Activated CD8-positive, alpha-beta memory T cell treated with anti-CD3 and anti-CD28 coated beads for 48 hours (primary cell): ENCODE data around the gene ERC1.

Experiments used
- DNase-seq, 3 experiments: peaks; one replicate each; pipeline ENCODE4 v3.0.0-alpha.2; 2020; ENCODE audit warnings: low read depth in 2 of 3, low spot score in 2 of 3

The ERC1 gene

GRCh38 chr12:1471224-1471623, 480.2 kb downstream of the ERC1 start:
- DNase-seq, result no peak

GRCh38 chr12:1473418-1473817, 482.4 kb downstream of the ERC1 start:
- DNase-seq, result no peak

- DNase-seq, result no peak
Observed at GRCh38 chr12:1474041-1474573, 483.1 kb downstream of the ERC1 start.

GRCh38 chr12:1474574-1475153, 483.6 kb downstream of the ERC1 start:
- DNase-seq, result no peak

GRCh38 chr12:1479645-1480044, 488.6 kb downstream of the ERC1 start:
- no peak for DNase-seq

GRCh38 chr12:1481326-1481725, 490.3 kb downstream of the ERC1 start:
- no peak for DNase-seq

GRCh38 chr12:1481906-1482305, 490.9 kb downstream of the ERC1 start:
- no peak for DNase-seq

- DNase-seq, result no peak
Observed at GRCh38 chr12:1488908-1489381, 497.9 kb downstream of the ERC1 start.

- DNase-seq, result no peak
Observed at GRCh38 chr12:1491983-1492697, 501.1 kb downstream of the ERC1 start.

GRCh38 chr12:1493781-1494565, 502.9 kb downstream of the ERC1 start:
- DNase-seq, result no peak

- no peak for DNase-seq
Observed at GRCh38 chr12:1494856-1495255, 503.8 kb downstream of the ERC1 start.

- DNase-seq, result no peak
Observed at GRCh38 chr12:1496162-1496900, 505.3 kb downstream of the ERC1 start.

GRCh38 chr12:1497161-1497560, 506.1 kb downstream of the ERC1 start:
- no peak for DNase-seq

GRCh38 chr12:1498199-1498740, 507.2 kb downstream of the ERC1 start:
- no peak for DNase-seq

- DNase-seq, result no peak
Observed at GRCh38 chr12:1499351-1499750, 508.3 kb downstream of the ERC1 start.

GRCh38 chr12:1500095-1500801, 509.2 kb downstream of the ERC1 start:
- DNase-seq, result no peak

GRCh38 chr12:1501001-1501400, 510.0 kb downstream of the ERC1 start:
- DNase-seq, result no peak

GRCh38 chr12:1501695-1502378, 510.8 kb downstream of the ERC1 start:
- DNase-seq, result no peak

- DNase-seq, result no peak
Observed at GRCh38 chr12:1502379-1502720, 511.3 kb downstream of the ERC1 start.

GRCh38 chr12:1502831-1503230, 511.8 kb downstream of the ERC1 start:
- no peak for DNase-seq
